ENCODE measurements around the gene ACTN3. TPM values are rescaled to one million over a fixed set of nuclear protein-coding genes. Genes with fewer than 3 reads are reported as not detected.

The ACTN3 gene
- total RNA-seq, 2 donors from 2014 or later, result not detected

GRCh38 chr11:66557733-66558326 is 11.1 kb downstream of the ACTN3 start:
- no peaks in the 10 kb centered on the region for H3K27me3 ChIP-seq (replicated peaks; ENCODE audit: insufficient read depth)
- no peak overlapping the region for H3K27ac ChIP-seq
- TF ChIP-seq, protein P1, sequence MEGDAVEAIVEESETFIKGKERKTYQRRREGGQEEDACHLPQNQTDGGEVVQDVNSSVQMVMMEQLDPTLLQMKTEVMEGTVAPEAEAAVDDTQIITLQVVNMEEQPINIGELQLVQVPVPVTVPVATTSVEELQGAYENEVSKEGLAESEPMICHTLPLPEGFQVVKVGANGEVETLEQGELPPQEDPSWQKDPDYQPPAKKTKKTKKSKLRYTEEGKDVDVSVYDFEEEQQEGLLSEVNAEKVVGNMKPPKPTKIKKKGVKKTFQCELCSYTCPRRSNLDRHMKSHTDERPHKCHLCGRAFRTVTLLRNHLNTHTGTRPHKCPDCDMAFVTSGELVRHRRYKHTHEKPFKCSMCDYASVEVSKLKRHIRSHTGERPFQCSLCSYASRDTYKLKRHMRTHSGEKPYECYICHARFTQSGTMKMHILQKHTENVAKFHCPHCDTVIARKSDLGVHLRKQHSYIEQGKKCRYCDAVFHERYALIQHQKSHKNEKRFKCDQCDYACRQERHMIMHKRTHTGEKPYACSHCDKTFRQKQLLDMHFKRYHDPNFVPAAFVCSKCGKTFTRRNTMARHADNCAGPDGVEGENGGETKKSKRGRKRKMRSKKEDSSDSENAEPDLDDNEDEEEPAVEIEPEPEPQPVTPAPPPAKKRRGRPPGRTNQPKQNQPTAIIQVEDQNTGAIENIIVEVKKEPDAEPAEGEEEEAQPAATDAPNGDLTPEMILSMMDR (IDR thresholded peaks at IDR 0.05), result no peak
- no peak for ATAC-seq (ENCODE audit: insufficient number of reproducible peaks, low FRiP score, low read depth)
- H3K4me3 ChIP-seq, result no peak overlapping the region
- DNase-seq (ENCODE audit: low spot score), result no peak
- no peaks in the 10 kb centered on the region for H3K36me3 ChIP-seq
- no peaks in the 10 kb centered on the region for H3K9me3 ChIP-seq
- peaks cover 6 to 10% of the 10 kb centered on the region in 2 donors for H3K4me1 ChIP-seq (ENCODE audit: control insufficient read depth in 1 of 2, low read depth in 2 of 2)

- ATAC-seq (ENCODE audit: insufficient number of reproducible peaks, low FRiP score, low read depth) (no peak), DNase-seq (ENCODE audit: low spot score) (no peak)
- H3K27me3 ChIP-seq (replicated peaks; ENCODE audit: insufficient read depth), result no peaks in the 10 kb centered on the region
- TF ChIP-seq, protein P1 (IDR thresholded peaks at IDR 0.05), result no peak
- no peaks in the 10 kb centered on the region for H3K9me3 ChIP-seq
- peak overlapping the region; percentile 56 for H3K4me3 ChIP-seq
- peaks cover 6 to 10% of the 10 kb centered on the region in 2 donors for H3K4me1 ChIP-seq (ENCODE audit: control insufficient read depth in 1 of 2, low read depth in 2 of 2)
- H3K36me3 ChIP-seq, result no peaks in the 10 kb centered on the region
- H3K27ac ChIP-seq, result no peak overlapping the region
Measured at GRCh38 chr11:66559142-66559865, 12.6 kb downstream of the ACTN3 start.

GRCh38 chr11:66559866-66560676 is 13.4 kb downstream of the ACTN3 start:
- H3K4me1 ChIP-seq (ENCODE audit: control insufficient read depth in 1 of 2, low read depth in 2 of 2), result peaks cover 6 to 10% of the 10 kb centered on the region in 2 donors
- H3K4me3 ChIP-seq, result no peak overlapping the region
- TF ChIP-seq, protein P1 (IDR thresholded peaks at IDR 0.05), result no peak
- no peaks in the 10 kb centered on the region for H3K9me3 ChIP-seq
- DNase-seq (ENCODE audit: low spot score) (no peak), ATAC-seq (ENCODE audit: insufficient number of reproducible peaks, low FRiP score, low read depth) (no peak)
- H3K36me3 ChIP-seq, result no peaks in the 10 kb centered on the region
- no peak overlapping the region for H3K27ac ChIP-seq
- H3K27me3 ChIP-seq (replicated peaks; ENCODE audit: insufficient read depth), result no peaks in the 10 kb centered on the region

GRCh38 chr11:66561178-66561974 is 14.7 kb downstream of the ACTN3 start:
- no peak for ATAC-seq (ENCODE audit: insufficient number of reproducible peaks, low FRiP score, low read depth)

More at GRCh38 chr11:66561178-66561974, 14.7 kb downstream of the ACTN3 start:
- no peaks in the 10 kb centered on the region for H3K36me3 ChIP-seq
- DNase-seq (ENCODE audit: low spot score), result no peak
- H3K9me3 ChIP-seq, result no peaks in the 10 kb centered on the region
- TF ChIP-seq, protein P1 (IDR thresholded peaks at IDR 0.05), result no peak
- no peak overlapping the region for H3K4me3 ChIP-seq
- H3K27me3 ChIP-seq (replicated peaks; ENCODE audit: insufficient read depth), result no peaks in the 10 kb centered on the region
- H3K4me1 ChIP-seq (ENCODE audit: control insufficient read depth in 1 of 2, low read depth in 2 of 2), result peaks cover 6 to 10% of the 10 kb centered on the region in 2 donors
- no peak overlapping the region for H3K27ac ChIP-seq

Measured in thoracic aorta (tissue), 2 donors.